B cell (primary cell): ENCODE results near the gene RANBP10. TPM values are rescaled to one million over a fixed set of nuclear protein-coding genes. Genes with fewer than 3 reads are reported as not detected.

Experiments used
- ATAC-seq: fragments of 200-7000 bp; cut with Tn5 transposase; one replicate; pipeline ENCODE4 v1.10.0; 2021; ENCODE audit warnings: low read depth, mild to moderate bottlenecking, moderate number of reproducible peaks, moderate library complexity
- CTCF ChIA-PET: fragments of 350-600 bp; sonication (Branson Sonifier 250); formaldehyde crosslinking; loops from one replicate; lab custom pipeline; 2021; ENCODE audit warnings: antibody characterized with exemption, inconsistent platforms; lab: Charles Lee
- POLR2A ChIA-PET: fragments of 350-600 bp; sonication (Branson Sonifier 250); formaldehyde crosslinking; loops from one replicate; lab custom pipeline; 2021; ENCODE audit warnings: antibody characterized with exemption; lab: Charles Lee
- DNase-seq: peaks from one replicate; pipeline ENCODE4 v3.0.0; 2013
- H2AFZ ChIP-seq: 2 replicates; pipeline ENCODE4 v1.6.1; 2012; ENCODE audit warnings: mild to moderate bottlenecking, low read depth, low read length; ENCODE audit not compliant: insufficient read depth, poor library complexity, severe bottlenecking
- H3K27ac ChIP-seq, 2 donors: 1 replicate in 1 of 2; 2 replicates in 1 of 2; pipeline ENCODE4 v1.5.1; 2012 to 2013; ENCODE audit warnings: low read length in 2 of 2, mild to moderate bottlenecking in 2 of 2, moderate library complexity in 1 of 2
- H3K27me3 ChIP-seq, 4 experiments: fragments of 200-600 bp in 1 of 4; sonication (generic) in 1 of 4; replicated peaks in 1 of 4; 1 replicate in 2 of 4; 2 replicates in 2 of 4; pipeline versions ENCODE4 v1.6.1 to v1.7.0; 2013 to 2016; ENCODE audit warnings: low read length in 3 of 4, mild to moderate bottlenecking in 2 of 4, mixed read lengths in 1 of 4, moderate library complexity in 1 of 4; ENCODE audit not compliant: insufficient read depth in 4 of 4, control insufficient read depth in 3 of 4; ENCODE audit errors: control extremely low read depth in 1 of 4
- H3K36me3 ChIP-seq, 2 experiments: replicated peaks in 1 of 2; 1 replicate in 1 of 2; 2 replicates in 1 of 2; pipeline versions ENCODE4 v1.6.1 to v1.7.1; 2013; ENCODE audit warnings: low read length in 1 of 2; ENCODE audit not compliant: insufficient read depth in 2 of 2, control insufficient read depth in 1 of 2; ENCODE audit errors: control extremely low read depth in 1 of 2, extremely low read depth in 1 of 2
- H3K4me1 ChIP-seq, 2 donors: fragments of 200-600 bp in 1 of 2; sonication (generic) in 1 of 2; 1 replicate in 1 of 2; 2 replicates in 1 of 2; pipeline versions ENCODE4 v1.5.1 to v1.6.1; 2013 to 2017; ENCODE audit warnings: low read length in 2 of 2; ENCODE audit not compliant: control insufficient read depth in 2 of 2, insufficient read depth in 2 of 2
- H3K4me2 ChIP-seq: replicated peaks from 2 replicates; pipeline ENCODE3; 2012; ENCODE audit warnings: mild to moderate bottlenecking, low read depth, low read length; ENCODE audit not compliant: poor library complexity, severe bottlenecking
- H3K4me3 ChIP-seq, 5 experiments: fragments of 200-600 bp in 1 of 5; sonication (generic) in 1 of 5; 1 replicate in 3 of 5; 2 replicates in 2 of 5; pipeline versions ENCODE4 v1.5.1 to v1.7.0; 2011 to 2016; ENCODE audit warnings: low read length in 4 of 5, mild to moderate bottlenecking in 4 of 5, low read depth in 2 of 5, control low read depth in 1 of 5, moderate library complexity in 1 of 5; ENCODE audit not compliant: insufficient read depth in 1 of 5; ENCODE audit errors: control extremely low read depth in 1 of 5, extremely low read depth in 1 of 5
- H3K79me2 ChIP-seq: fragments of 200-600 bp; sonication (generic); one replicate; pipeline ENCODE4 v1.6.0; 2016; ENCODE audit warnings: low read length; ENCODE audit not compliant: control insufficient read depth, insufficient read depth
- H3K9ac ChIP-seq: fragments of 200-600 bp; sonication (generic); 2 replicates; pipeline ENCODE4 v1.6.1; 2017; ENCODE audit warnings: mild to moderate bottlenecking, low read length, moderate library complexity
- H3K9me3 ChIP-seq, 3 donors: one replicate each; pipeline versions ENCODE4 v1.6.1 to v1.7.1; 2013; ENCODE audit warnings: low read length in 2 of 3; ENCODE audit not compliant: control insufficient read depth in 2 of 3, insufficient read depth in 1 of 3; ENCODE audit errors: control extremely low read depth in 1 of 3
- H4K20me1 ChIP-seq: 2 replicates; pipeline ENCODE4 v1.6.0; 2012; ENCODE audit warnings: mild to moderate bottlenecking, low read length; ENCODE audit not compliant: insufficient read depth, control insufficient read depth, poor library complexity, severe bottlenecking
- H3K27ac Mint-ChIP-seq: one replicate; pipeline ENCODE4 v1.8.0; 2021; ENCODE audit warnings: mixed read lengths
- H3K27me3 Mint-ChIP-seq: one replicate; pipeline ENCODE4 v1.8.0; 2021; ENCODE audit warnings: mixed read lengths
- H3K4me1 Mint-ChIP-seq: one replicate; pipeline ENCODE4 v1.8.0; 2021; ENCODE audit warnings: mixed read lengths
- H3K4me3 Mint-ChIP-seq: one replicate; pipeline ENCODE4 v1.8.0; 2021; ENCODE audit warnings: mixed read lengths
- H3K9me3 Mint-ChIP-seq: one replicate; pipeline ENCODE4 v1.8.0; 2022; ENCODE audit warnings: mixed read lengths; ENCODE audit not compliant: insufficient read depth
- EZH2 ChIP-seq: IDR thresholded peaks from 2 replicates; pipeline ENCODE4 v1.6.1; 2012; ENCODE audit warnings: borderline replicate concordance, low read depth, mild to moderate bottlenecking, moderate library complexity, low read length; ENCODE audit not compliant: insufficient read depth, poor library complexity, severe bottlenecking
- WGBS: methylation state at CpG from one replicate; pipeline ENCODE4 v1.1.5; 2013; ENCODE audit warnings: missing lambda C conversion rate; ENCODE audit not compliant: insufficient coverage; 5-methylcytosine and 5-hydroxymethylcytosine counted together
- intact Hi-C: fragments of 100-400 bp; cut with micrococcal nuclease; formaldehyde crosslinking; loops from one replicate; pipeline ENCODE4 v1.10.0; 2022
- polyA plus RNA-seq: library from polyadenylated mRNA; depleted of rRNA; stranded (reverse); fragments of >200 nt; gene quantifications from 2 replicates; pipeline ENCODE4 v1.2.3, GENCODE V29; 2012
- total RNA-seq, 2 donors: library from RNA; stranded (reverse); fragments of 120-200 nt in 1 of 2; gene quantifications; 1 replicate in 1 of 2; 2 replicates in 1 of 2; pipeline versions ENCODE4 v1.2.3 to v1.2.4, GENCODE V29; 2013 to 2022
- TF ChIP-seq, protein P1 (sequence below): fragments of 200-600 bp; IDR thresholded peaks from one replicate; pipeline ENCODE4 v1.8.0; 2022; ENCODE audit warnings: antibody characterized with exemption, mild to moderate bottlenecking

The RANBP10 gene
- total and polyA plus RNA-seq, 2 donors (not counting 1 experiment from before 2014, with no cell fraction given), result 29.0 to 32.2 TPM

DNA sequence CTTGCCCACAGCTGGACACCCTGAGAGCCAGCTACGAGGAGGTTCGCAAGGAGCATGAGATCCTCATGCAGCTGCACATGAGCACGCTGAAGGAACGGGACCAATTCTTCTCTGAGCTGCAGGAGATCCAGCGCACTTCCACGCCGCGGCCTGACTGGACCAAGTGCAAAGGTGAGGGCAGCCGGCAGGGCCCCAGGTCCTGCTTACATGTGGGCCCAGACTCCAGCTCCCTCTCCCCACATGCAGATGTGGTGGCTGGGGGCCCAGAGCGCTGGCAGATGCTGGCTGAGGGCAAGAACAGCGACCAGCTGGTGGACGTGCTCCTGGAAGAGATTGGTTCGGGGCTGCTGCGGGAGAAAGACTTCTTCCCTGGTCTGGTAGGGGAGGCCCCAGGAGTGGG, 19.5 kb upstream of the RANBP10 start:
- no peak overlapping the region for H3K4me3 ChIP-seq
- H3K9me3 Mint-ChIP-seq, result no peaks in the 10 kb centered on the region
- H2AFZ ChIP-seq, result no peak overlapping the region
- intact Hi-C loops, result no loop called here
- POLR2A ChIA-PET, result interaction anchor here (0.6 kb wide), 1 partner anchor 14 kb away, joined by 5 read pairs; no protein-coding TSS in a partner anchor
- H3K27me3 ChIP-seq, result no peaks in the 10 kb centered on the region
- H3K27me3 Mint-ChIP-seq, result no peaks in the 10 kb centered on the region
- H3K27ac ChIP-seq, result no peak overlapping the region
- TF ChIP-seq, protein P1, sequence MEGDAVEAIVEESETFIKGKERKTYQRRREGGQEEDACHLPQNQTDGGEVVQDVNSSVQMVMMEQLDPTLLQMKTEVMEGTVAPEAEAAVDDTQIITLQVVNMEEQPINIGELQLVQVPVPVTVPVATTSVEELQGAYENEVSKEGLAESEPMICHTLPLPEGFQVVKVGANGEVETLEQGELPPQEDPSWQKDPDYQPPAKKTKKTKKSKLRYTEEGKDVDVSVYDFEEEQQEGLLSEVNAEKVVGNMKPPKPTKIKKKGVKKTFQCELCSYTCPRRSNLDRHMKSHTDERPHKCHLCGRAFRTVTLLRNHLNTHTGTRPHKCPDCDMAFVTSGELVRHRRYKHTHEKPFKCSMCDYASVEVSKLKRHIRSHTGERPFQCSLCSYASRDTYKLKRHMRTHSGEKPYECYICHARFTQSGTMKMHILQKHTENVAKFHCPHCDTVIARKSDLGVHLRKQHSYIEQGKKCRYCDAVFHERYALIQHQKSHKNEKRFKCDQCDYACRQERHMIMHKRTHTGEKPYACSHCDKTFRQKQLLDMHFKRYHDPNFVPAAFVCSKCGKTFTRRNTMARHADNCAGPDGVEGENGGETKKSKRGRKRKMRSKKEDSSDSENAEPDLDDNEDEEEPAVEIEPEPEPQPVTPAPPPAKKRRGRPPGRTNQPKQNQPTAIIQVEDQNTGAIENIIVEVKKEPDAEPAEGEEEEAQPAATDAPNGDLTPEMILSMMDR, result no peak
- no peak for TF ChIP-seq EZH2
- no peaks in the 10 kb centered on the region for H4K20me1 ChIP-seq
- peaks cover 0 to 23% of the 10 kb centered on the region in 2 experiments for H3K36me3 ChIP-seq
- H3K4me1 ChIP-seq, result no peaks in the 10 kb centered on the region
- CTCF ChIA-PET, result interaction anchor here (4.6 kb wide), 1 partner anchor 10 kb away, joined by 23 read pairs; no protein-coding TSS in a partner anchor
- H3K27ac Mint-ChIP-seq, result no peak overlapping the region
- H3K4me3 Mint-ChIP-seq, result no peak overlapping the region
- no peaks in the 10 kb centered on the region for H3K79me2 ChIP-seq
- no peak for ATAC-seq
- H3K9ac ChIP-seq, result no peak overlapping the region
- H3K9me3 ChIP-seq, result no peaks in the 10 kb centered on the region
- WGBS, result 97% methylated on average over 14 of the region's 14 CpGs
- no peak overlapping the region for H3K4me2 ChIP-seq
- DNase-seq, result no peak
- H3K4me1 Mint-ChIP-seq, result no peaks in the 10 kb centered on the region

DNA sequence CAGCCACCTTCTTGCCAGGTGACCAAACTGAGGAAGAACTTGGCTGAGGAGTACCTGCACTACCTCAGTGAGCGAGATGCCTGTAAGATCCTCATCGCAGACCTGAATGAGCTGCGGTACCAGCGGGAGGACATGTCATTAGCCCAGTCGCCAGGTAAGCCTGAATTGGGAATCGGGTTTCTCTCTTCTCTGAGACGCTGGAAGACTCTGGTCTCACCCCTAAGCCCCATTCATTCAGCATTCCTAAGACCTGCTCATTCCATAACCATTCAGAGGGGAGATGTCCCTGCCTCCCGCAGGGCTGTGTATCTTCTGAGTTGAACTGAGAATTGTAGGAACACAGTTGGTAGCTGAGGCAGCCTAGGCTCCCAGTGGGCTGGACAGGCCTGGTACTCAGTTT, 18.8 kb upstream of the RANBP10 start:
- Mint-ChIP-seq H3K4me1 (no peaks in the 10 kb centered on the region), H3K27ac (no peak overlapping the region), H3K27me3 (no peaks in the 10 kb centered on the region), H3K9me3 (no peaks in the 10 kb centered on the region), H3K4me3 (no peak overlapping the region)
- ChIA-PET CTCF (interaction anchor here (4.6 kb wide), 1 partner anchor 9 kb away, joined by 23 read pairs; no protein-coding TSS in a partner anchor), POLR2A (no interaction called here)
- Histone ChIP-seq H3K79me2 (no peaks in the 10 kb centered on the region), H3K27me3 (no peaks in the 10 kb centered on the region), H3K9me3 (no peaks in the 10 kb centered on the region), H3K4me3 (no peak overlapping the region), H4K20me1 (no peaks in the 10 kb centered on the region), H2AFZ (no peak overlapping the region), H3K36me3 (peaks cover 0 to 16% of the 10 kb centered on the region in 2 experiments), H3K9ac (no peak overlapping the region), H3K4me2 (no peak overlapping the region), H3K27ac (no peak overlapping the region), H3K4me1 (no peaks in the 10 kb centered on the region)
- WGBS, result 89% methylated on average over 7 of the region's 8 CpGs
- ATAC-seq (no peak), DNase-seq (no peak)
- intact Hi-C loops, result no loop called here
- no peak for TF ChIP-seq EZH2
- TF ChIP-seq, protein P1, result no peak
